Stimulated activated naive CD4-positive, alpha-beta T cell (primary cell): Measurements from ENCODE around the gene CDHR3.
"Not testable (repeated sequence)": the region's sequence is repeated elsewhere in the genome, so short reads cannot be mapped to it uniquely, and the experiment has no call there.

ENCODE experiments used
- DNase-seq, 6 experiments: peaks; one replicate each; lab custom pipeline; 2025; lab: John Stamatoyannopoulos, UW

The CDHR3 gene

GRCh38 chr7:105958012-105958411 is 5.1 kb upstream of the CDHR3 start:
- DNase-seq: no peak

- DNase-seq: no peak
These were observed 711 bp upstream of the CDHR3 start for GRCh38 chr7:105962353-105962752.

GRCh38 chr7:105971845-105972244 is 8.8 kb downstream of the CDHR3 start:
- no peak for DNase-seq

GRCh38 chr7:105972276-105972675 is 9.2 kb downstream of the CDHR3 start:
- no peak for DNase-seq

DNA sequence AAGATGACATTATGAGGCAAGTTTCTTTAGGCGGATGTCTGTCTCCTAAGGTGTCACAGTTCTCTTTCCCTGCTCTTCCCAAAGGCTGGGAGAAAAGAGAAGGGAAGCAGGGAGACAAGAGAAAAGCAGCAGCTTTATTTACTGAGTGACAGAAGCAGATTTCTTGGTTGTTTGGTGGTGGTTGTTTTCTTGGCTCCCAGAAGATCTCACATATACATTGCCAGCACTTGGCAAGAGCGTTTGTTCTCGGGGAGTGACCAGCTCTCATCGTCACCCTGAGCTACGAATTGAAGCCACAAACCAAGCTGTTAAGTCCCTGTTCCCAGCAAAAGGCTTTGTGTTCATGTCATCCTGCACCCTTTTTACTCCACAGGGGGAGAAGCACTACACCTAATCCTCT is 11.4 kb downstream of the CDHR3 start:
- DNase-seq: no peak

GRCh38 chr7:105975770-105976417 is 12.8 kb downstream of the CDHR3 start:
- no peak for DNase-seq

- DNase-seq: no peak
These were observed 13.8 kb downstream of the CDHR3 start for GRCh38 chr7:105976868-105977267.

- no peak for DNase-seq
These were observed 15.0 kb downstream of the CDHR3 start for GRCh38 chr7:105978035-105978434.

GRCh38 chr7:105978974-105979373 is 15.9 kb downstream of the CDHR3 start:
- DNase-seq: no peak

DNA sequence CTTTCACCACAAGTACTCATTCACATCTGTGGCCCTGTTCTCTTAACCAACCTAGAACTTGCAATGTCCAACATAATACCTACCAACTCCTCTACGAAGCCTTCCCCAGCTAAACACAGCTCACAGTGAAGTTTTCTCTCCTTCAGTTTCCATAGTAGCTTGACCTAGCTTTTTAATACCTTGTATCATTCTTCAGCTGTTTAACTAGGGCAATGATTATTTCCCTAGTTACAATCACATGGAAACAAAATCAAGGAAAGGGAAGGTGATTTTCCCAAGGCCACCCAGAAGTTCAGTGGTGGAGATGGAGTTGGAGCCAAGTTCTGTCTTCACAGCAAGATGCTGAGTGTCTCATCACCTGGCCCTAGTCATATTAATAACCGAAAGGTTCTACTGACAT is 16.3 kb downstream of the CDHR3 start:
- no peak for DNase-seq

DNA sequence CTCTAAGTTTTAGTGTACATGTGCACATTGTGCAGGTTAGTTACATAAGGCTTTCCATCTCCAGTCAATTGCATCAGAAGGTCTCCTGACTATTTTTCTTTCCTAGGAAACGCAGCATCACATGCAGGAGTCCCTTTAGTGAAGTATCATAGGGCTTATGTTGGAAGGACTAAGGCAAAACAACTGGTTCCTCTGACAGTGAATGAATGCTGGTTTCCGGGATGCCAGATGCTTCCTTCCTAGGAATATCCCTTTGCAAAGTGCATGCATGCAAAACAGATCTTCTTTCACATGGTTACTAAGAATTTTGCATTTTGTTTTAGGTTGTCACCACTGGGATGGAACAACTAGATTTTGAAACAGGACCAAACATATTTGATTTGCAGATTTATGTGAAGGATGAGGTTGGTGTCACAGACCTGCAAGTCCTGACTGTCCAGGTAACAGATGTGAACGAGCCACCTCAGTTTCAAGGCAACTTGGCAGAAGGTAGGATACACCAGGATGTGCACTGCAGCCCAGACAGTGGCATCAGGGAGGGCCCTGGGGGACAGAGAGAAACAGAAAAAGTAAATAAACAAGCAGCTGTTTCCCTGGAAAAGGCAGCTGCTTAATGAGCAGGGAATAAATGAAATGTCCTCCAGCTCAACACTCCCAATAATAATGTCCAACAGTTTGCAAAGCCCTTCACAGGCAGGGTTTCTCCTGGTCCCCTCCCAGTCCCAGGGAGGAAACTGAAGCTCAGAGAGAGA is 17.8 kb downstream of the CDHR3 start:
- no peak for DNase-seq

DNA sequence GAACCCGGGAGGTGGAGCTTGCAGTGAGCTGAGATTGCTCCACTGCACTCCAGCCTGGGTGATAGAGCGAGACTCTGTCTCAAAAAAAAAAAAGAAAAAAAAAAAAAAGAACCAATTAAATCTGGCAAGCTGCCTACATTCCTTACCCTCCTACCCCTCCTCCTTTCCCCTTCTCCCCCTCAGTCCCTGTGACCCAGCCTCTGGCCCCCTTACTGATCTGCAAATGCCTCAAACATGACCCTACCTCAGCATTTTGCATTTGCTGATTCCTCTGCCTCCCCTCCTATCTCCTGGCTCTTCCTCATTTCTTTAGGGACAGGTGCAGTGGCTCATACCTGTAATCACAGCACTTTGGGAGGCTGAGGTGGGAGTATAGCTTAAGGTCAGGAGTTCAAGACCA is 19.3 kb downstream of the CDHR3 start:
- DNase-seq: no peak

DNA sequence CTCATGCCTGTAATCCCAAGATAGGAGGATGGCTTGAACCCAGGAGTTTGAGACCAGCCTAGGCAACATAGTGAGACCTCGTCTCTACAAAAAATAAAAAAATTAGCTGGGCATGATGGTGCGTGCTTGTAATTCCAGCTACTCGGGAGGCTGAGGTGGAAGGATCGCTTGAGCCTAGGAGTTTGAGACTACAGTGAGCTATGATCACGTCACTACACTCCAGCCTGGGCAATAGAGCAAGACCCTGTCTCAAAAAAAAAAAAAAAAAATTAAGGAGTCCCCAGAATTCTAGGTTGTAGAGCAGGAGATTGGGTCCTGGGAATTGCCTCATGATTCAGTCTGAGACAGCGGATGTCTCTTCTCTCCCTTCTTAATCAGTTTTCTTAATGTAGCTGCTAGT is 21.7 kb downstream of the CDHR3 start:
- not testable (repeated sequence) for DNase-seq

- DNase-seq: no peak
These were observed 22.2 kb downstream of the CDHR3 start for GRCh38 chr7:105985229-105985628.

DNA sequence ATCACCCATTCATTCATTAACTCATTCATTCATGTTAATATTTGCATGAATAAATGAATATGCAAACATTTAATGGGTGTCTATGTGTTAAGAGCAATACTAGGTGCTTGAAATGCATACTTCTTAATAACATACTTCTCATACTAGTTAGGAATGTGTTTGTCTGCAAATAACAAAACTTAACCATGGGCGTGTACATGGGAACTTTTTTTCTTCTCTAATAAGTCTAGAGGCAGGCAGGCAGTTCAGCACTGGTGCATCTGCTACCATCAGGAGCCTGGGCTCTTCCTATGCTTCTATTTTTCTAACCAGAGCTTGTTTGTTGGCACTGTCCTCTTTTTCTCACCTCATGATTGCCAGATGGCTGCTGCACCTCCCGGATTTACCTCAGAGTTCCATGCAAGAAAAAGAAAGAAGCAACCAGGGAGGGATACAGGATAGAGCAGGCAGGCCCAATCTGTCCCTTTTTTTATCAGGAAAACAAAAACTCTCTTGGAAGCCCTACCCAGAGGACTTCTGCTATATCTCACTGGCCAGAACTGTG is 22.7 kb downstream of the CDHR3 start:
- no peak for DNase-seq

- no peak for DNase-seq
These were observed 24.0 kb downstream of the CDHR3 start for GRCh38 chr7:105987046-105987445.

- no peak for DNase-seq
These were observed 25.2 kb downstream of the CDHR3 start for GRCh38 chr7:105988276-105988675.

DNA sequence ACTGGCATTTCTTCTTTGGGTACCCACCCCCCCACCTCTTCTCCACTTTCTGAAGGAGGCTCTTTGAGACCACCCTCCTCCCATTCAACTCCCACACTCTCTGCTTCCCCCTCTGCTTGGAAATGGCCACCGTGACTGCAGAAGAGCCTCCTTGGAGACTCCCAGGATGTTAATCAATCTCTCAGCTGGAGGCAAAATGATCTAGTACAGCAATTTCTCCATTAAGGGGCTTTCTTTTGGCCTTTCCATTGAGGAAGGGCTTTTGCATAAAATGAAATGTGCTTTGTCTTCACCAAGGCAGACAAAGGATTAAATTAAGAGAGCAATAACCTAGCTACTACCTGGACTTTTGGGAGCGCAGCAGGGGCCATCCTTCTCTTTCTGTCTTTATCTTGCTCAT is 26.1 kb downstream of the CDHR3 start:
- DNase-seq: no peak

- no peak for DNase-seq
These were observed 26.6 kb downstream of the CDHR3 start for GRCh38 chr7:105989686-105990085.

DNA sequence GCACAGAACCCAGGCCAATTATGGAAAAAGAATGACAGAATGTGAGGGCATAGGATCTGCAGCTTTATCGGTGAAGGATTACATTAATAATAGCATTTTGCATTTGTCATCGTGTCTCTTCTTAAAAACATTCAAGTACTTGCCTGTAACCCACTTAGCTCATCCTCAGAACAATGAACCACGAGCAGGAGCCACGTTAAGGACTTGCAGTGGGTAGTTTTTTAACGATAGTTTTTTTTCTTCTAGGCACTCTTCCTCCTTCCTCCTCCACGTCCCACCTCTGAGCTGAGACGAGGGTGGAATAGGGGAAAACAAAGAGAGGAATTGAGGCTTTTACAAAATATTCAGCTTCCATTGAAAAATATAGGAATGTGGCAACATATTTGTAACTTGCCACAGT is 27.1 kb downstream of the CDHR3 start:
- DNase-seq: no peak

- DNase-seq: no peak
These were observed 27.8 kb downstream of the CDHR3 start for GRCh38 chr7:105990727-105991453.

DNA sequence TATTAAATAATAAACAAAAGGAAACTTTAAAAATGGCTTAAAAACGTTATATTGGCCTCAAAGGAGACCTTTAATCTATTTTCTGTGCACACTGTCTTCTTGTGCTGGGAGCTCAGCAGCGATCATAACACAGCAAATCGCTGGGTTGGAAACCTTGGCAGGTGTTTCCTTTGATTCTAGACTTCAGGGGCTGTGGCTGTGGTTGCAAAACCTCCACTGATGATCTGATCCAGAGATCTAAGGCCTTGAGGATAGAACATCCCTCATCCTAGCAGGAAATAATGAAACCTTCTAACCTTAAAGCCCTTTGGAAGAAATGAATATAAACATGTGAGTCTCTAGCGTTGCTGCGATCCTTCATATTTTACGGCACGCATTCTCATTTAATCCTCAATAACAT is 29.8 kb downstream of the CDHR3 start:
- DNase-seq: peak in 4 of 6 experiments; percentile 2 to 41 (median 23)
